ENCODE results near the gene ZNF10. TPM values are rescaled to one million over a fixed set of nuclear protein-coding genes. Genes with fewer than 3 reads are reported as not detected.

ZNF10 gene
- total and polyA plus RNA-seq, 2 of the 8 experiments (the other 6 are each of a cell fraction or from before 2014, with no cell fraction given) = 5.2 to 11.9 TPM

GRCh38 chr12:133172491-133172890 is 42.1 kb downstream of the ZNF10 start (continued):
- TF ChIP-seq HDAC6 (IDR thresholded peaks at IDR 0.05; ENCODE audit: low read depth, low read length) (no peak), RNF2 (IDR thresholded peaks at IDR 0.05; ENCODE audit: borderline replicate concordance, low read depth, low read length, missing control alignments, poor library complexity, severe bottlenecking) (no peak), RFX5 (IDR thresholded peaks at IDR 0.05; ENCODE audit: borderline replicate concordance, low read depth, low read length) (no peak)

Data from H1 (cell line).